Gastrocnemius medialis (tissue), 4 donors: ENCODE results near the gene IGLL5. TPM values are rescaled to one million over a fixed set of nuclear protein-coding genes. Genes with fewer than 3 reads are reported as not detected.

Experiments
- ATAC-seq, 2 donors: fragments of 150-250 bp; one replicate each; pipeline ENCODE4 v1.9.1; 2016
- DNase-seq, 2 donors: peaks; one replicate each; pipeline ENCODE4 v3.0.0-alpha.2; 2019
- H3K27ac ChIP-seq, 4 donors: fragments of 200-600 bp; sonication (generic); 1 replicate in 1 of 4; 2 replicates in 3 of 4; pipeline ENCODE4 v1.5.1; 2016 to 2018; ENCODE audit warnings: mild to moderate bottlenecking in 2 of 4, moderate library complexity in 1 of 4
- H3K27me3 ChIP-seq, 3 donors: fragments of 200-600 bp; sonication (generic) in 2 of 3; 1 replicate in 1 of 3; 2 replicates in 2 of 3; pipeline versions ENCODE4 v1.5.1 to v1.6.0; 2016 to 2019; ENCODE audit warnings: mild to moderate bottlenecking in 1 of 3, moderate library complexity in 1 of 3
- H3K36me3 ChIP-seq, 2 donors: fragments of 200-600 bp; sonication (generic) in 1 of 2; one replicate each; pipeline ENCODE4 v1.5.1; 2017 to 2018
- H3K4me1 ChIP-seq, 2 donors: fragments of 200-600 bp; sonication (generic) in 1 of 2; one replicate each; pipeline ENCODE4 v1.5.1; 2016 to 2017; ENCODE audit warnings: mild to moderate bottlenecking in 2 of 2
- H3K4me3 ChIP-seq, 4 donors: fragments of 200-600 bp; sonication (generic) in 3 of 4; 1 replicate in 1 of 4; 2 replicates in 3 of 4; pipeline ENCODE4 v1.5.1; 2016 to 2019; ENCODE audit warnings: mild to moderate bottlenecking in 2 of 4
- H3K9me3 ChIP-seq, 3 donors: fragments of 200-600 bp; sonication (generic) in 2 of 3; 1 replicate in 1 of 3; 2 replicates in 2 of 3; pipeline ENCODE4 v1.5.1; 2016 to 2019
- POLR2A ChIP-seq, 2 donors: fragments of 450-650 bp; IDR thresholded peaks; one replicate each; pipeline ENCODE4 v1.6.1; 2017; ENCODE audit warnings: antibody characterized with exemption in 2 of 2, mild to moderate bottlenecking in 2 of 2, moderate library complexity in 2 of 2
- in situ Hi-C, 4 donors: fragments of 200-750 bp; cut with MboI; loops; one replicate each; pipeline versions ENCODE4 v1.15.0 to v1.8.0; 2017; ENCODE audit warnings: low sequenced_read_pairs in 4 of 4
- intact Hi-C: fragments of 100-400 bp; cut with DNase I; formaldehyde crosslinking; loops from one replicate; pipeline ENCODE4 v1.15.1; 2023; ENCODE audit warnings: low total_unique reads
- total RNA-seq, 4 donors: library from RNA; depleted of rRNA; stranded (reverse); fragments of >200 nt; gene quantifications; one replicate each; pipeline versions ENCODE4 v1.1.0 to v1.2.3, GENCODE V29; 2016
- TF ChIP-seq, protein P1 (sequence below), 5 experiments: fragments of 450-650 bp in 3 of 5; fragments of 200-600 bp in 2 of 5; sonication (generic) in 2 of 5; IDR thresholded peaks in 4 of 5; conservative IDR thresholded peaks in 1 of 5; 1 replicate in 4 of 5; 2 replicates in 1 of 5; pipeline ENCODE4 v1.5.1; 2016 to 2019; ENCODE audit warnings: antibody characterized with exemption in 5 of 5, mild to moderate bottlenecking in 3 of 5, moderate library complexity in 3 of 5

IGLL5 gene
- total RNA-seq, 4 donors from 2014 or later, result 0.49 TPM; not detected in 3

DNA sequence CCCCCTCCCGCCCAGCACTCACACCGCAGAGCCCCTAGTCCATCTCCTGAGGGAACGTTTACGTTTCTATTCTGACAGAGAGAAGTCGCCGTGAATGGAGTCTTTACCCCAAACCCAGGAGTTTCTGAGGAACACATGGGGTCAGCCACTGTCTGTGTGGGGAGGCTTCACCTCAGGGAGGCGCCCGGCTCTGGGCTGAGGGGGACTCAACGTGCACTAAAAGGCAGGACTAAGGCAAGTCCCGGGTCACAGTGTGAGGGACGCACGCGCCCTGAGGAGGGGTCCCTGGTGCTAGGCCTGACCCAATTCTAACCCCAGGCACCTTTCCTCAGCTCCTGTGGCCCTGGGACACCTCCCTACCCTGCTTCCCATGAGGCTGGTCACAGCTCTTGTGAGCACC is 32.5 kb upstream of the IGLL5 start:
- no peak for ATAC-seq
- no peaks in the 10 kb centered on the region for H3K36me3 ChIP-seq
- H3K27me3 ChIP-seq, result peaks cover 0 to 10% (median 0%) of the 10 kb centered on the region in 3 donors
- intact Hi-C loops, result no loop called here
- no peak for TF ChIP-seq POLR2A (IDR thresholded peaks at IDR 0.05)
- TF ChIP-seq, protein P1, sequence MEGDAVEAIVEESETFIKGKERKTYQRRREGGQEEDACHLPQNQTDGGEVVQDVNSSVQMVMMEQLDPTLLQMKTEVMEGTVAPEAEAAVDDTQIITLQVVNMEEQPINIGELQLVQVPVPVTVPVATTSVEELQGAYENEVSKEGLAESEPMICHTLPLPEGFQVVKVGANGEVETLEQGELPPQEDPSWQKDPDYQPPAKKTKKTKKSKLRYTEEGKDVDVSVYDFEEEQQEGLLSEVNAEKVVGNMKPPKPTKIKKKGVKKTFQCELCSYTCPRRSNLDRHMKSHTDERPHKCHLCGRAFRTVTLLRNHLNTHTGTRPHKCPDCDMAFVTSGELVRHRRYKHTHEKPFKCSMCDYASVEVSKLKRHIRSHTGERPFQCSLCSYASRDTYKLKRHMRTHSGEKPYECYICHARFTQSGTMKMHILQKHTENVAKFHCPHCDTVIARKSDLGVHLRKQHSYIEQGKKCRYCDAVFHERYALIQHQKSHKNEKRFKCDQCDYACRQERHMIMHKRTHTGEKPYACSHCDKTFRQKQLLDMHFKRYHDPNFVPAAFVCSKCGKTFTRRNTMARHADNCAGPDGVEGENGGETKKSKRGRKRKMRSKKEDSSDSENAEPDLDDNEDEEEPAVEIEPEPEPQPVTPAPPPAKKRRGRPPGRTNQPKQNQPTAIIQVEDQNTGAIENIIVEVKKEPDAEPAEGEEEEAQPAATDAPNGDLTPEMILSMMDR (IDR thresholded peaks at IDR 0.05 in 4 of 5, conservative IDR thresholded peaks at IDR 0.05 in 1 of 5), result no peak
- H3K27ac ChIP-seq, result no peak overlapping the region
- no peak for DNase-seq
- no peaks in the 10 kb centered on the region for H3K4me1 ChIP-seq
- H3K4me3 ChIP-seq, result no peak overlapping the region
- in situ Hi-C loops, result loop anchor here in 1 of 4 donors (10.0 kb wide), 1 partner anchor 270 kb away; no protein-coding TSS in a partner anchor
- no peaks in the 10 kb centered on the region for H3K9me3 ChIP-seq

DNA sequence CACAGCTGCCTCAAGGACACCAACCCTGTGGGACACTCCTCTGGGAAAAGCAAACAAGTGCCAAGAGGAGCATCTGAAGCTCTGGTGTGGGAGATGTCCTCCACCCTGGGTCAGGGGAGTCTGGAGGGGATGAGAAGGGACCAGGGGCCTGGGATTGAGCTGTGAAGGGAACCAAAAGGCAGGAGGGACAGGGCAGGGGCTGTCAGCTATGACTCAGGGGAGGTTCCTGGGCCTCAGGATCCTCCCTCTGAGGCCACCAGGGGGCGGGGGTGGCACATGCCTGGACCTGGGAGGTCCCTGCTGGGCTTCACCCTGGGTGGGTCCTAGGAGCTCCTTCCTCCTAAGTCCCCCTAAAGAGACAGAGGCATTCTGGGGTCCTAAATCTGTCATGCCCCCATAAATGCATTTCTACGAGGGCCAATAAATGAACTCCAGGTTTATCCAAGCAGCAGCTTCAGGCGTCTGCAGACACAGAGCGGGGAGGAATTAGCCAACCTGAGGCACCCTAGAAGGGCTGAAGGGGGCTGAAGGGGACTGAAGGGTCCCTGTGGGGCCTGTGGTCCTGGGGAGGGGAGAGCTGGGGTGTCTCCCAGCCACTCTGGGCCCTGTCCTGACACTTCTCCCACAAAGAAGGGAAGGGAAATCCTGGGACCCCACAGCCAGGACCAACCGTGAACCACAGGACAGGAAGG is 31.9 kb upstream of the IGLL5 start:
- H3K27me3 ChIP-seq, result peaks cover 0 to 10% (median 0%) of the 10 kb centered on the region in 3 donors
- in situ Hi-C loops, result loop anchor here in 1 of 4 donors (10.0 kb wide), 1 partner anchor 269 kb away; no protein-coding TSS in a partner anchor
- no peaks in the 10 kb centered on the region for H3K4me1 ChIP-seq
- H3K36me3 ChIP-seq, result no peaks in the 10 kb centered on the region
- H3K9me3 ChIP-seq, result no peaks in the 10 kb centered on the region
- no peak overlapping the region for H3K4me3 ChIP-seq
- TF ChIP-seq POLR2A (IDR thresholded peaks at IDR 0.05), result no peak
- TF ChIP-seq, protein P1 (IDR thresholded peaks at IDR 0.05 in 4 of 5, conservative IDR thresholded peaks at IDR 0.05 in 1 of 5), result no peak
- intact Hi-C loops, result no loop called here
- ATAC-seq (no peak), DNase-seq (no peak)
- no peak overlapping the region for H3K27ac ChIP-seq

DNA sequence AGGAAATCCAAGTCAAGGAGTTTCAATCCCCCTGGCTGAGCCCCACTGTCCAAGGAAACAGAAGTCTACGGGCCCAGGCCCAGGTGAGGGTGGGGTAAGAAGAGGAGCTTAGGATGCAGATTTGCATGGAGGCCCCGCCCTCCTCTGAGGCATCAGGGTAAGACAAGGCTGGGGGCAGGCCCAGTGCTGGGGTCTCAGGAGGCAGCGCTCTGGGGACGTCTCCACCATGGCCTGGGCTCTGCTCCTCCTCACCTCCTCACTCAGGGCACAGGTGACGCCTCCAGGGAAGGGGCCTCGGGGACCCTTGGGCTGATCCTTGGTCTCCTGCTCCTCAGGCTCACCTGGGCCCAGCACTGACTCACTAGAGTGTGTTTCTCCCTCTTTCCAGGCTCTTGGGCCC is 31.3 kb upstream of the IGLL5 start:
- ATAC-seq (no peak), DNase-seq (no peak)
- Histone ChIP-seq H3K9me3 (no peaks in the 10 kb centered on the region), H3K27me3 (peaks cover 0 to 10% (median 0%) of the 10 kb centered on the region in 3 donors), H3K36me3 (no peaks in the 10 kb centered on the region), H3K4me1 (no peaks in the 10 kb centered on the region), H3K27ac (no peak overlapping the region), H3K4me3 (no peak overlapping the region)
- no peak for TF ChIP-seq POLR2A (IDR thresholded peaks at IDR 0.05)
- TF ChIP-seq, protein P1 (IDR thresholded peaks at IDR 0.05 in 4 of 5, conservative IDR thresholded peaks at IDR 0.05 in 1 of 5), result no peak
- in situ Hi-C loops (loop anchor here in 1 of 4 donors (10.0 kb wide), 1 partner anchor 268 kb away; no protein-coding TSS in a partner anchor), intact Hi-C loops (no loop called here)

DNA sequence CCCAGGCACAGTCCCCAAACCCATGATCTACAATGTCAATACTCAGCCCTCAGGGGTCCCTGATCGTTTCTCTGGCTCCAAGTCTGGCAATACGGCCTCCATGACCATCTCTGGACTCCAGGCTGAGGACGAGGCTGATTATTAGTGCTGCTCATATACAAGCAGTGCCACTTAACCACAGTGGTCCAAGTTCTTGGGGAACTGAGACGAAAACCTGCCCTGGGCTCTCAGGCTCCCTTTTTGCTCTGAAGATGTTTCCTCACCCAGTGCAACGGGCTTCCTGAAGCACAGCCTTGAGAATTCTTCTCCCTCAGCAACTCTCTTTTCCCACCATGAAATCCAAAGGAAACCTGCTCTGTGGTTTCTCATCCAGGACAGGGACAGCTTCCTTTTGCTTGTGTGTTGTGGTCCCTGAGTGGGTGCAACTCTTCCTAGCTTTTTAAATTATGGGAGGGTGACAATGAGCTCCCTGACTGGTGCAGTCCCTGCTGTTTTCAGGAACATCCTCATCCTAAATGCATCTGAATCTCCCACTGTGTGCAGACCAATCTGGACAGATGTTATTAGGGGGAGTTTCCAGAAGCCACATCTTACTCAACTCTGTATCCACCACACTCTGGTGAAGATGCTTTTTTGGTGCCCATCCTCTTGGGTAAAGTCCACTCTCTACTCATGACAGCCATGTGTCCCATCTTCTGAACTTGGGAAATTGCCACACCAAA is 30.6 kb upstream of the IGLL5 start:
- intact Hi-C loops, result no loop called here
- H3K4me3 ChIP-seq, result no peak overlapping the region
- no peak for ATAC-seq

More for the DNA sequence above, 30.6 kb upstream of the IGLL5 start:
- TF ChIP-seq, protein P1 (IDR thresholded peaks at IDR 0.05 in 4 of 5, conservative IDR thresholded peaks at IDR 0.05 in 1 of 5), result no peak
- no peak for TF ChIP-seq POLR2A (IDR thresholded peaks at IDR 0.05)
- H3K36me3 ChIP-seq, result no peaks in the 10 kb centered on the region
- H3K9me3 ChIP-seq, result no peaks in the 10 kb centered on the region
- H3K4me1 ChIP-seq, result no peaks in the 10 kb centered on the region
- no peak overlapping the region for H3K27ac ChIP-seq
- peaks cover 0 to 10% (median 0%) of the 10 kb centered on the region in 3 donors for H3K27me3 ChIP-seq
- in situ Hi-C loops, result loop anchor here in 1 of 4 donors (10.0 kb wide), 1 partner anchor 268 kb away; no protein-coding TSS in a partner anchor
- DNase-seq, result no peak
